ENCODE measurements around the gene STIP1. TPM values are rescaled to one million over a fixed set of nuclear protein-coding genes. Genes with fewer than 3 reads are reported as not detected.
A peak's percentile ranks its signal among the peaks of the same experiment; 100 is the strongest.

STIP1 gene
- total RNA-seq, 1 donor from 2014 or later = 110 TPM

DNA sequence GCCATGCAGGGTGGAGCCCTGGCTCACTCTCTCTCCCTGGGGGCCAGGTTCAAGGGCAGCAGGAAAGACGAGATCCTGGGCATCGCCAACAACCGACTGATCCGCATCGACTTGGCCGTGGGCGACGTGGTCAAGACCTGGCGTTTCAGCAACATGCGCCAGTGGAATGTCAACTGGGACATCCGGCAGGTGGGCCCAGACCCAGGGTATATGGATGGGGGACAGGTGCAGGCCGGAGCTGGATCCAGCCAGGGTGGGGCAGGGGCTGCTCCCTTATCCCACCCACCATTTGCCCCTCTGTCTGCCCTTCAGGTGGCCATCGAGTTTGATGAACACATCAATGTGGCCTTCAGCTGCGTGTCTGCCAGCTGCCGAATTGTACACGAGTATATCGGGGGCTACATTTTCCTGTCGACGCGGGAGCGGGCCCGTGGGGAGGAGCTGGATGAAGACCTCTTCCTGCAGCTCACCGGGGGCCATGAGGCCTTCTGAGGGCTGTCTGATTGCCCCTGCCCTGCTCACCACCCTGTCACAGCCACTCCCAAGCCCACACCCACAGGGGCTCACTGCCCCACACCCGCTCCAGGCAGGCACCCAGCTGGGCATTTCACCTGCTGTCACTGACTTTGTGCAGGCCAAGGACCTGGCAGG lies 37.2 kb downstream of the STIP1 start:
- ATAC-seq (no peak), DNase-seq (peak; percentile 63)
- H3K27ac ChIP-seq = no peak overlapping the region
- H3K36me3 ChIP-seq = peaks cover 45% of the 10 kb centered on the region
- no peaks in the 10 kb centered on the region for H3K9me3 ChIP-seq
- intact Hi-C loops (cut with DNase I) = no loop called here
- TF ChIP-seq, protein P1, sequence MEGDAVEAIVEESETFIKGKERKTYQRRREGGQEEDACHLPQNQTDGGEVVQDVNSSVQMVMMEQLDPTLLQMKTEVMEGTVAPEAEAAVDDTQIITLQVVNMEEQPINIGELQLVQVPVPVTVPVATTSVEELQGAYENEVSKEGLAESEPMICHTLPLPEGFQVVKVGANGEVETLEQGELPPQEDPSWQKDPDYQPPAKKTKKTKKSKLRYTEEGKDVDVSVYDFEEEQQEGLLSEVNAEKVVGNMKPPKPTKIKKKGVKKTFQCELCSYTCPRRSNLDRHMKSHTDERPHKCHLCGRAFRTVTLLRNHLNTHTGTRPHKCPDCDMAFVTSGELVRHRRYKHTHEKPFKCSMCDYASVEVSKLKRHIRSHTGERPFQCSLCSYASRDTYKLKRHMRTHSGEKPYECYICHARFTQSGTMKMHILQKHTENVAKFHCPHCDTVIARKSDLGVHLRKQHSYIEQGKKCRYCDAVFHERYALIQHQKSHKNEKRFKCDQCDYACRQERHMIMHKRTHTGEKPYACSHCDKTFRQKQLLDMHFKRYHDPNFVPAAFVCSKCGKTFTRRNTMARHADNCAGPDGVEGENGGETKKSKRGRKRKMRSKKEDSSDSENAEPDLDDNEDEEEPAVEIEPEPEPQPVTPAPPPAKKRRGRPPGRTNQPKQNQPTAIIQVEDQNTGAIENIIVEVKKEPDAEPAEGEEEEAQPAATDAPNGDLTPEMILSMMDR (IDR thresholded peaks at IDR 0.05) = no peak
- H3K4me1 ChIP-seq = peaks cover 23% of the 10 kb centered on the region
- no peaks in the 10 kb centered on the region for H3K27me3 ChIP-seq
- no peak overlapping the region for H3K4me3 ChIP-seq

- DNase-seq = no peak
- TF ChIP-seq, protein P1 (IDR thresholded peaks at IDR 0.05) = no peak
- H3K4me3 ChIP-seq = no peak overlapping the region
Observed at GRCh38 chr11:64224151-64224890, 38.4 kb downstream of the STIP1 start.

DNA sequence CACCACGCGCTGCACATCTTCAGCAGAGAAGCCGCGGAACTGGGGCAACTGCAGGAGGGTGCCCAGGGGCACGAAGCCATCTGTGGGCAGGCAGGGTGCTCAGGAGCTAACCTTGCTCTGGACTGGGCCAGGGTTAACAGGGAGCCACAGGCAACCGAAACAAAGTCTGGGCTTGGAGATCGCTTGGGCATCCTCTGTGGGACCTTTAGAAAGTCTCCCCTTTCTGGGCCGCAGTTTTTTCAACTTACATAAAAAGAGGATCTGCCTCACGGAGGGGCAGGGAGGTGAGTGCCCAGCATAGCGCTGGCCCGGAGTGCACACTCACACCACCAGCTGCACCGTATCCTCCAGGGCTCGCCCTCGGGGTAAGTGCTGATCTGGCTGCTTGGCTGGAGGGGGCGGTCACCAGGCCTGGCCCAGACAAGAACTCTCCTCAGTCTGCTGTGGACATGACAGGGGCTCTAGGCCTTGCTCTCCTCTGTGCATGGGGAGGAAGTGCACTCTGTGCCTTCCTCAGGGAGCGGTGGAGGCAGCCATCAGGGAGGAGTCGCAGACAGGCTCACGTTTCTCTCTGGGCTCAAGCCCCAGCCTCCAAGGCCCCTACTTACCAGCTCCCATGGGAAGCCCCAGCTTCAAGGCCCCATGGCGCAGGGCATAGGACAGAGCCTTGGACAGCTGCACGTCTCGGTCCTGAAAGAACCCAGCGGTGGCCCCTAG lies 39.1 kb downstream of the STIP1 start:
- DNase-seq (peak; percentile 69), ATAC-seq (no peak)
- peaks cover 31% of the 10 kb centered on the region for H3K36me3 ChIP-seq
- no peaks in the 10 kb centered on the region for H3K27me3 ChIP-seq
- H3K4me1 ChIP-seq = peaks cover 35% of the 10 kb centered on the region
- peak overlapping the region; percentile 93 for H3K27ac ChIP-seq
- intact Hi-C loops (cut with DNase I) = no loop called here
- TF ChIP-seq, protein P1 (IDR thresholded peaks at IDR 0.05) = no peak
- no peaks in the 10 kb centered on the region for H3K9me3 ChIP-seq
- H3K4me3 ChIP-seq = peak overlapping the region; percentile 96

More at GRCh38 chr11:64224151-64224890, 38.4 kb downstream of the STIP1 start:
- ATAC-seq = no peak
- Histone ChIP-seq H3K36me3 (peaks cover 39% of the 10 kb centered on the region), H3K27ac (no peak overlapping the region), H3K27me3 (no peaks in the 10 kb centered on the region), H3K9me3 (no peaks in the 10 kb centered on the region), H3K4me1 (peaks cover 27% of the 10 kb centered on the region)
- intact Hi-C loops (cut with DNase I) = no loop called here

DNA sequence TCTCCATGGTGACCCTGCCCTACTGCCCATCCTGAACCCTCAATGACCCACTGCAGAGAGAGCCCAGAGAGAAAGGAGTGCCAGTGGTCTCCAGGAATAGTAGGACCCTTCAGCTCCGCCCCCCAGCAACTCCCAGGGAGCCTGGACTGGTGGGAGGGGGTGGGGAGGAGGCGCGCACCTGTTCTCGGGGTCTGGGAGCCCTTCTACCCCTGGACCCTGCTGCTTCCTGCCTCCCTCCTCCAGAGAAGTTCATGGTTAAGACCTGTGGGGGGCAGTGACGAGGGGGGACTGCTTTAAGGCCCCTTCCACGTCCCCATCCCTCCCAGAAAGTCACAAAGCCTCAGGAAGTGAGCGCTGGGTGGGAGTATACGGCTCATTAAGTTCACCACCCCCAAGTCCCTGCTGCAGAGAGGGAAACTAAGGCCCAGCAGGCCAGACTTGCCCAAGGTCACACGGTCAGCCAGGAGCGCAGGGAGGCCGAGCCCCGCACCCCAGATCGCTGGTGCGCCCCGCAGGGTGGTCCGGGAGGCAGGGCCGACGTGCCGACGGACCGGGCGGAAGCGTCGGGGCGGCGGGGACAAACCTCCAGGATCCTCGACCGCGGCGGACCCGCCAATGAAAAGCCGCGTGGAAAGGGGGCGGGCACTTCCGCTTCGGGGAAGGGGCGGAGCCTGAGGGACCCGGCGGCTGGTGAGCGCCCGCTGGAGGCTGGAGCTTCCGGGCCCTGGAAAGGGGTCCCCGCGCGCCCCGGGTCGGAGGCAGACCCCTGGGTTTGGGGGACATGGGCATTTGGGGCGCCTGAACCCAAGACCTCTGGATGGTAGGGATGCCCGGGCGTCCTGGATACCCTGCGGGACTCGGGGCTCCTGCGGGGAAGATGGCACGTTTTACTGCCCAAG lies 39.9 kb downstream of the STIP1 start, which contains the start of the genes NUDT22 and TRPT1:
TSS of gene NUDT22 (plus strand) at position 667 of the 899 bp plus-strand sequence. CDS start 379 bp downstream, outside the sequence.
TSS of gene TRPT1 (minus strand) at position 579 of the 899 bp plus-strand sequence. CDS start at position 253, 326 bp downstream.
- peak within 1 kb of the TSS; percentile 93 for H3K27ac ChIP-seq
- peaks cover 35% of the 10 kb centered on the region for H3K4me1 ChIP-seq
- H3K36me3 ChIP-seq = peaks cover 25% of the 10 kb centered on the region
- intact Hi-C loops (cut with DNase I) = no loop called here
- DNase-seq (peak; percentile 96), ATAC-seq (peak; percentile 87)
- H3K27me3 ChIP-seq = no peaks in the 10 kb centered on the region
- TF ChIP-seq, protein P1 (IDR thresholded peaks at IDR 0.05) = no peak
- H3K4me3 ChIP-seq = peak within 1 kb of the TSS; percentile 96
- H3K9me3 ChIP-seq = no peaks in the 10 kb centered on the region

Data from upper lobe of right lung (tissue), 1 donor.